Measurements from ENCODE around the gene HCFC1.

HCFC1 gene

GRCh38 chrX:153905481-153906095 is 66.0 kb downstream of the HCFC1 start:
- no peak for DNase-seq (ENCODE audit: low read depth in 2 of 2)

GRCh38 chrX:153903991-153904957 is 67.3 kb downstream of the HCFC1 start, which contains the start of gene AVPR2:
Gene AVPR2 (plus strand): TSS chrX:153904673. CDS start chrX:153905146, 473 bp downstream.
- DNase-seq (ENCODE audit: low read depth in 2 of 2) = no peak

DNA sequence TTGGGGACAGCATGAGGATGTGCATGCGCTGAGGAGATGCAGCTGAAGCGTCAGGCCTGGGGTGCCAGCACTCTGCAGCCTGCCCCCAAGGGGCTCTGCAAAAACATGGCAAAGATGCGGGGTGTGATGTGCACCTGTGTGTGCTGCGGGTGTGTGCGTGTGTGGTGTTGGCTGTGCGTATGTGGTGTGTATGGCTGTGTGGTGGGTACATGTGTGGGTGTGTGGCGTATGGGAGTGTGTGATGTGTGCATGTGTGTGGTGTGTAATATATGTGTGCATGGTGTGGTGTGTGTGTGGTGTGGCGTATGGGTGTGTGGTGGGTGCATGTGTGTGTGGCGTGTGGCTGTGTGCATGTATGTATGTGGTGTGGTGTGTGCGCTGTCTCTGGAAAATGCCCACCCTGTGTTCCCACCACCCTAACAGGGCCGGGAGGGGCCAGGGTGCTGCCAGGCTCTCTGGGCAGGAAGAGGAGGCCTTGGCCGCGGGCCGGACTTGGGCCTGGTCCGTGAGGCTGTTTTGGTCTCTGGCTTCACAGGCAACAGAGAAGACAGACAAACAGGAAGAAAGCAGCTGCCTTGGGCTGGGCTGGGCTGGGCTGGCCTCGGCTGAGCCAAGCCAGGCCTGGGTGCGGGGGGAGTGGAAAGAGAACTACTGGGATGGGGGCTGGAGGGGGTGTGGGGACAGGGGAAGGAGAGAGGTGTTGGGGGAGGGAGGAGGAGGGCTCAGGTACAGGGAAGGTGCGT is 68.2 kb downstream of the HCFC1 start:
- DNase-seq (ENCODE audit: low read depth in 2 of 2) = no peak

- no peak for DNase-seq (ENCODE audit: low read depth in 2 of 2)
These were observed 69.2 kb downstream of the HCFC1 start for GRCh38 chrX:153902385-153902784.

GRCh38 chrX:153901753-153902140 is 69.9 kb downstream of the HCFC1 start:
- no peak for DNase-seq (ENCODE audit: low read depth in 2 of 2)

DNA sequence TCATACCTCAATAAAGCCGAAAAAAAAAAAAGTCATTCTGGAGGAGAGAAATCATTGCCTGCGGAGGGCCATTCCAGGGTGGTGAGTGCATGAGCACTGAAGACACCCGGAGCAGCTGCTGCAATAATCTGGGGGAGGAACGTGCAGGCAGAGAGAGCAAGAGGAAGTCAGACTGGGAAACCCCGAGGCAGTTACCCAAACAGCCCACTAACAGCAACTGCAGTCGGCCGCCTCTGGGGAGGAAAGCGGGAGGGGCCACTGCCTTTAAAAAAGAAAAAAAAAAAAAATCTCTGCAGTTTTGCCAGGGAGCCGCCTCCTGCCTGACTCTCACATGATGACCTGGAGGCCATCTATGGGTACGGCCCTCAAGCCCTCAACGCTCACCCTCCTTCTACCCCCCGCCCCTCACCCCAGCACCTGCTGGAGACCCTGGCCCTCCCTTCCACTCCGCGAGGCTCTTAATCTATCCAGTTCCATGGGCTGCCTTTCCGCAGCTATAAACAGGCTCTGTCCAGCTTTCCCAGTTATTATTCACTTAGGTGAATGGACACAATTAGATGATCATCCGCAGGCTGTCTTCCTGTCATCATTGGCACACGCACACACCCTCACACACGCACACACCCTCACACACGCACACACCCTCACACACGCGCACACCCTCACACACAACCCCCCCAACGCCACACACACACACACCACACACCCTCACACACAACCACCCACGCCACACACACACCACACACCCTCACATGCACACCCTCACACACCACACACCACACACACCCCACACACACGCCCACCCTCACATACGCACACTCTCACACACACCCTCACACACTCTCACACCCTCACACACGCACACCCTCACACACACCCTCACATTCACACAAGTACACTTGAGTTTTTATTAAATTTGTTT is 70.5 kb downstream of the HCFC1 start:
- peak; percentile 29 to 46 for DNase-seq (ENCODE audit: low read depth in 2 of 2)

DNA sequence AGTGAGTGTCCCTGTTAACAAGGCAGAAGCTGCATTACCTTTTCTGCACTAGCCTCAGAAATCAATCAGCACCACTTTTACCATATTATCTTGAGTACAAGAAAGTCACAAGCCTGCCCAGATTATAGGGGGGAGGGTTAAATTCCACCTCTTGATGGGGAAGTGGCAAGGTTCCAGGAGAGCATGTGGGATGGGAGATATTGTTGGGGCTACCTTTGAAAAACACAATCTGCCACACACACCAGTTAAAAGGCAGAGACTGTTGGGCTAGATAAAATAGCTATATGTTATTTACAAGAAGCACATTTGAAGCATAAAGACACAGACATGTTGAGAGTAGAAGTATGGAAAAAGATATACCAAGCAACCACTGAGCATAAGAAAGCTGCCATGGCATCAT is 73.7 kb downstream of the HCFC1 start:
- DNase-seq (ENCODE audit: low read depth in 2 of 2) = no peak
